CD4-positive, CD25-positive, alpha-beta regulatory T cell (primary cell): ENCODE results near the gene ZNF440. TPM values are rescaled to one million over a fixed set of nuclear protein-coding genes. Genes with fewer than 3 reads are reported as not detected.
A peak's percentile ranks its signal among the peaks of the same experiment; 100 is the strongest.
"Not testable (repeated sequence)": the region's sequence is repeated elsewhere in the genome, so short reads cannot be mapped to it uniquely, and the experiment has no call there.

Experiments used
- ATAC-seq, 2 donors: fragments of 150-1000 bp; cut with Tn5 transposase; one replicate each; pipeline ENCODE4 v1.10.0; 2021; ENCODE audit warnings: low read depth in 2 of 2, moderate number of reproducible peaks in 2 of 2, moderate library complexity in 1 of 2
- DNase-seq, 3 donors: peaks; one replicate each; pipeline versions ENCODE4 v3.0.0 to v3.0.0-alpha.2; 2012 to 2022; ENCODE audit warnings: mixed read lengths in 1 of 3
- H3K27ac ChIP-seq: one replicate; pipeline ENCODE4 v1.7.0; 2013; ENCODE audit warnings: mild to moderate bottlenecking, low read length; ENCODE audit not compliant: insufficient read depth, poor library complexity, severe bottlenecking
- H3K27me3 ChIP-seq: one replicate; pipeline ENCODE4 v1.7.0; 2013; ENCODE audit warnings: low read length; ENCODE audit not compliant: control insufficient read depth, insufficient read depth
- H3K36me3 ChIP-seq: one replicate; pipeline ENCODE4 v1.7.0; 2013; ENCODE audit warnings: mild to moderate bottlenecking, low read length, moderate library complexity; ENCODE audit not compliant: control insufficient read depth, insufficient read depth
- H3K4me1 ChIP-seq: 2 replicates; pipeline ENCODE4 v1.7.0; 2013; ENCODE audit warnings: mild to moderate bottlenecking, low read length; ENCODE audit not compliant: insufficient read depth, control insufficient read depth, poor library complexity, severe bottlenecking
- H3K4me3 ChIP-seq: one replicate; pipeline ENCODE4 v1.7.0; 2013; ENCODE audit warnings: low read depth, mild to moderate bottlenecking, low read length, moderate library complexity
- H3K9me3 ChIP-seq, 2 experiments: 1 replicate in 1 of 2; 2 replicates in 1 of 2; pipeline ENCODE4 v1.7.0; 2013; ENCODE audit warnings: low read length in 2 of 2, mild to moderate bottlenecking in 1 of 2, moderate library complexity in 1 of 2; ENCODE audit not compliant: control insufficient read depth in 2 of 2
- H3K27ac Mint-ChIP-seq, 3 donors: one replicate each; pipeline ENCODE4 v1.8.0; 2020 to 2022; ENCODE audit warnings: mild to moderate bottlenecking in 3 of 3, mixed read lengths in 3 of 3, moderate library complexity in 2 of 3
- H3K27me3 Mint-ChIP-seq: one replicate; pipeline ENCODE4 v1.8.0; 2022; ENCODE audit warnings: mild to moderate bottlenecking, mixed read lengths
- H3K36me3 Mint-ChIP-seq: one replicate; pipeline ENCODE4 v1.8.0; 2020; ENCODE audit warnings: mixed read lengths
- H3K4me1 Mint-ChIP-seq, 4 donors: one replicate each; pipeline ENCODE4 v1.8.0; 2020 to 2022; ENCODE audit warnings: mixed read lengths in 4 of 4, mild to moderate bottlenecking in 1 of 4
- H3K4me3 Mint-ChIP-seq, 4 donors: one replicate each; pipeline ENCODE4 v1.8.0; 2020 to 2022; ENCODE audit warnings: mild to moderate bottlenecking in 4 of 4, mixed read lengths in 4 of 4, moderate library complexity in 3 of 4
- H3K9me3 Mint-ChIP-seq, 7 donors: one replicate each; pipeline ENCODE4 v1.8.0; 2020 to 2022; ENCODE audit warnings: mixed read lengths in 7 of 7, mild to moderate bottlenecking in 3 of 7, moderate library complexity in 2 of 7
- polyA plus RNA-seq, 4 donors: library from polyadenylated mRNA; unstranded; fragments of 300-500 nt; fragmentation: Illumina TruSeq; gene quantifications; one replicate each; pipeline ENCODE4 v1.2.3, GENCODE V29; 2021
- total RNA-seq: library from RNA; stranded (reverse); gene quantifications from one replicate; pipeline ENCODE4 v1.2.3, GENCODE V29; 2022

The ZNF440 gene
- total and polyA plus RNA-seq, 5 donors from 2014 or later = 0.68 to 13.1 (median 3.1) TPM

- H3K9me3 ChIP-seq = peaks cover 0 to 12% of the 10 kb centered on the region in 2 experiments
- Mint-ChIP-seq H3K36me3 (peaks cover 11% of the 10 kb centered on the region), H3K27me3 (no peaks in the 10 kb centered on the region), H3K9me3 (peaks cover 0 to 15% (median 4%) of the 10 kb centered on the region in 7 donors), H3K4me1 (peaks cover 6 to 28% (median 17%) of the 10 kb centered on the region in 4 donors), H3K27ac (peak within 1 kb of the TSS; percentile 77 to 92 (median 82)), H3K4me3 (peak within 1 kb of the TSS; percentile 91 to 94 (median 92))
- H3K4me1 ChIP-seq = peaks cover 15% of the 10 kb centered on the region
- H3K27me3 ChIP-seq = no peaks in the 10 kb centered on the region
- ATAC-seq (peak; percentile 100), DNase-seq (peak; percentile 73 to 91 (median 85))
- H3K4me3 ChIP-seq = peak within 1 kb of the TSS; percentile 51
- no peaks in the 10 kb centered on the region for H3K36me3 ChIP-seq
- H3K27ac ChIP-seq = peak within 1 kb of the TSS; percentile 63
These were observed 34.8 kb downstream of the ZNF440 start, which contains the start of gene ZNF439 for GRCh38 chr19:11848594-11849469. Gene ZNF439, plus strand, starts transcription at chr19:11848726. Its CDS starts 142 bp downstream, at chr19:11848868.

- H3K9me3 Mint-ChIP-seq = peaks cover 0 to 22% (median 7%) of the 10 kb centered on the region in 7 donors
- Histone ChIP-seq H3K4me1 (peaks cover 15% of the 10 kb centered on the region), H3K9me3 (peaks cover 5 to 19% of the 10 kb centered on the region in 2 experiments)
- DNase-seq, H3K27ac Mint-ChIP-seq, H3K27me3 Mint-ChIP-seq, ATAC-seq, H3K4me3 ChIP-seq, H3K36me3 ChIP-seq, H3K27me3 ChIP-seq, H3K27ac ChIP-seq: not testable (repeated sequence)
- peaks cover 6 to 28% (median 17%) of the 10 kb centered on the region in 4 donors for H3K4me1 Mint-ChIP-seq
- H3K36me3 Mint-ChIP-seq = peaks cover 16% of the 10 kb centered on the region
- H3K4me3 Mint-ChIP-seq = peak overlapping the region in 2 of 4 donors; percentile 88 to 91
These were observed 36.2 kb downstream of the ZNF440 start for GRCh38 chr19:11850289-11850688.

- no peak overlapping the region for H3K4me3 ChIP-seq
- Mint-ChIP-seq H3K4me1 (peaks cover 4 to 17% (median 14%) of the 10 kb centered on the region in 4 donors), H3K27me3 (no peaks in the 10 kb centered on the region), H3K9me3 (peaks cover 0 to 39% (median 17%) of the 10 kb centered on the region in 7 donors), H3K27ac (no peak overlapping the region), H3K4me3 (no peak overlapping the region), H3K36me3 (peaks cover 32% of the 10 kb centered on the region)
- H3K36me3 ChIP-seq = no peaks in the 10 kb centered on the region
- H3K27me3 ChIP-seq = no peaks in the 10 kb centered on the region
- peaks cover 22 to 44% of the 10 kb centered on the region in 2 experiments for H3K9me3 ChIP-seq
- ATAC-seq = no peak
- H3K27ac ChIP-seq = no peak overlapping the region
- no peak for DNase-seq
- H3K4me1 ChIP-seq = peaks cover 11% of the 10 kb centered on the region
These were observed 39.3 kb downstream of the ZNF440 start for GRCh38 chr19:11853358-11853757.

GRCh38 chr19:11856596-11857250 is 42.6 kb downstream of the ZNF440 start:
- Mint-ChIP-seq H3K4me3 (no peak overlapping the region), H3K27me3 (no peaks in the 10 kb centered on the region), H3K4me1 (peaks cover 0 to 3% (median 0%) of the 10 kb centered on the region in 4 donors), H3K9me3 (peaks cover 4 to 71% (median 19%) of the 10 kb centered on the region in 7 donors), H3K36me3 (peaks cover 31% of the 10 kb centered on the region), H3K27ac (no peak overlapping the region)
- DNase-seq (no peak), ATAC-seq (no peak)
- Histone ChIP-seq H3K36me3 (no peaks in the 10 kb centered on the region), H3K27ac (no peak overlapping the region), H3K9me3 (peaks cover 31 to 76% of the 10 kb centered on the region in 2 experiments), H3K4me1 (no peaks in the 10 kb centered on the region), H3K27me3 (no peaks in the 10 kb centered on the region), H3K4me3 (no peak overlapping the region)

GRCh38 chr19:11860721-11861120 is 46.6 kb downstream of the ZNF440 start:
- Histone ChIP-seq H3K27me3 (no peaks in the 10 kb centered on the region), H3K27ac (no peak overlapping the region), H3K9me3 (peaks cover 38 to 91% of the 10 kb centered on the region in 2 experiments), H3K4me1 (no peaks in the 10 kb centered on the region), H3K36me3 (no peaks in the 10 kb centered on the region), H3K4me3 (no peak overlapping the region)
- no peak overlapping the region for H3K27ac Mint-ChIP-seq
- H3K4me3 Mint-ChIP-seq = no peak overlapping the region
- ATAC-seq (no peak), DNase-seq (no peak)
- peaks cover 4 to 87% (median 28%) of the 10 kb centered on the region in 7 donors for H3K9me3 Mint-ChIP-seq
- H3K36me3 Mint-ChIP-seq = peaks cover 41% of the 10 kb centered on the region
- H3K27me3 Mint-ChIP-seq = no peaks in the 10 kb centered on the region
- H3K4me1 Mint-ChIP-seq = peaks cover 0 to 2% (median 0%) of the 10 kb centered on the region in 4 donors

- H3K4me1 ChIP-seq = no peaks in the 10 kb centered on the region
- peaks cover 0 to 2% (median 0%) of the 10 kb centered on the region in 4 donors for H3K4me1 Mint-ChIP-seq
- no peak overlapping the region for H3K27ac Mint-ChIP-seq
- no peak overlapping the region for H3K4me3 Mint-ChIP-seq
- H3K36me3 Mint-ChIP-seq = peaks cover 39% of the 10 kb centered on the region
- H3K9me3 Mint-ChIP-seq = peaks cover 4 to 87% (median 29%) of the 10 kb centered on the region in 7 donors
- no peak for DNase-seq
- no peaks in the 10 kb centered on the region for H3K27me3 Mint-ChIP-seq
- no peak for ATAC-seq
- H3K27me3 ChIP-seq = no peaks in the 10 kb centered on the region
- H3K27ac ChIP-seq = no peak overlapping the region
- H3K4me3 ChIP-seq = no peak overlapping the region
- peaks cover 3% of the 10 kb centered on the region for H3K36me3 ChIP-seq
- H3K9me3 ChIP-seq = peaks cover 43 to 95% of the 10 kb centered on the region in 2 experiments
These were observed 47.2 kb downstream of the ZNF440 start for GRCh38 chr19:11861301-11861700.

GRCh38 chr19:11867766-11868165 is 53.7 kb downstream of the ZNF440 start:
- H3K4me1 ChIP-seq, DNase-seq, H3K4me1 Mint-ChIP-seq, H3K27ac ChIP-seq, H3K27me3 Mint-ChIP-seq, H3K4me3 ChIP-seq, ATAC-seq, H3K4me3 Mint-ChIP-seq, H3K27me3 ChIP-seq, H3K27ac Mint-ChIP-seq: not testable (repeated sequence)
- peaks cover 46 to 99% of the 10 kb centered on the region in 2 experiments for H3K9me3 ChIP-seq
- peaks cover 0 to 86% (median 26%) of the 10 kb centered on the region in 7 donors for H3K9me3 Mint-ChIP-seq
- peaks cover 16% of the 10 kb centered on the region for H3K36me3 ChIP-seq
- H3K36me3 Mint-ChIP-seq = peaks cover 42% of the 10 kb centered on the region
